Fibroblast of skin of right quadriceps (primary cell): ENCODE measurements around the gene CCHCR1.
"Not testable (repeated sequence)": the region's sequence is repeated elsewhere in the genome, so short reads cannot be mapped to it uniquely, and the experiment has no call there.

ENCODE experiments used
- DNase-seq: peaks from one replicate; pipeline ENCODE4 v3.0.0-alpha.2; 2013

The CCHCR1 gene

GRCh38 chr6:31179896-31180295 is 22.3 kb upstream of the CCHCR1 start:
- DNase-seq = no peak

GRCh38 chr6:31179042-31179386 is 21.4 kb upstream of the CCHCR1 start:
- no peak for DNase-seq

- peak; percentile 22 for DNase-seq
Measured at GRCh38 chr6:31178143-31179041, 20.8 kb upstream of the CCHCR1 start.

GRCh38 chr6:31175971-31176370 is 18.4 kb upstream of the CCHCR1 start:
- DNase-seq = peak; percentile 78

- no peak for DNase-seq
Measured at GRCh38 chr6:31174378-31174777, 16.8 kb upstream of the CCHCR1 start.

- no peak for DNase-seq
Measured at GRCh38 chr6:31173406-31173805, 15.8 kb upstream of the CCHCR1 start.

- no peak for DNase-seq
Measured at GRCh38 chr6:31172973-31173384, 15.4 kb upstream of the CCHCR1 start.

GRCh38 chr6:31171931-31172905 is 14.6 kb upstream of the CCHCR1 start:
- no peak for DNase-seq

- no peak for DNase-seq
Measured at GRCh38 chr6:31170987-31171671, 13.5 kb upstream of the CCHCR1 start.

- no peak for DNase-seq
Measured at GRCh38 chr6:31170600-31170881, 12.9 kb upstream of the CCHCR1 start, which contains the start of gene POU5F1. TSS of gene POU5F1 (minus strand) at chr6:31170682. CDS start at chr6:31170620, 62 bp downstream.

- not testable (repeated sequence) for DNase-seq
Measured at GRCh38 chr6:31169858-31170599, 12.4 kb upstream of the CCHCR1 start.

GRCh38 chr6:31169123-31169857 is 11.7 kb upstream of the CCHCR1 start:
- DNase-seq = no peak

GRCh38 chr6:31168606-31169005 is 11.0 kb upstream of the CCHCR1 start:
- DNase-seq = no peak

- DNase-seq = no peak
Measured at GRCh38 chr6:31165986-31166385, 8.4 kb upstream of the CCHCR1 start.

GRCh38 chr6:31165064-31165832 is 7.6 kb upstream of the CCHCR1 start:
- DNase-seq = not testable (repeated sequence)

GRCh38 chr6:31164475-31165063 is 7.0 kb upstream of the CCHCR1 start:
- DNase-seq = not testable (repeated sequence)

GRCh38 chr6:31163922-31164321 is 6.3 kb upstream of the CCHCR1 start:
- no peak for DNase-seq

- DNase-seq = no peak
Measured at GRCh38 chr6:31162463-31163165, 5.0 kb upstream of the CCHCR1 start.

GRCh38 chr6:31161216-31162126 is 3.9 kb upstream of the CCHCR1 start:
- DNase-seq = no peak
